Measurements from ENCODE around the gene GNAI1. TPM values are rescaled to one million over a fixed set of nuclear protein-coding genes. Genes with fewer than 3 reads are reported as not detected.

Gene GNAI1
- total RNA-seq, 4 donors from 2014 or later, result 29.4 to 78.5 (median 35.5) TPM

DNA sequence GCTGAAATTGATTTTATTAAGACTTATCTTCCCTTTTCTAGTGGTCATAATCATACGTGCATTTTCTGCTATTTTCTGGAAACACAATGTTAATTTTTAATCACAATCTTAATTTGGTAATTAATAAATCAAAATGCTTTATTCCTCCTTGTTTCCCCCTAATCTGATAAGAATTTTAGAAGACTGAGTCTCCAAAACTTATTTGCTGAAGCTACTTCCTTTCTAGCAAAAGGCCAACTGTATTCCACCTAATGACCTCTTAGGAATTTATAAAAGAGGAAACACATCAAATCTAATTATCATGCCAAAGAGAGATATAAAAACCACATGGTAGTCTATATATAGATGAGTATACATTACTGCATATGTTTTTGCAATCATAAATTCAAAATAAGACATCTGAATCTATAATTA, 140.6 kb downstream of the GNAI1 start:
- TF ChIP-seq, protein P1, sequence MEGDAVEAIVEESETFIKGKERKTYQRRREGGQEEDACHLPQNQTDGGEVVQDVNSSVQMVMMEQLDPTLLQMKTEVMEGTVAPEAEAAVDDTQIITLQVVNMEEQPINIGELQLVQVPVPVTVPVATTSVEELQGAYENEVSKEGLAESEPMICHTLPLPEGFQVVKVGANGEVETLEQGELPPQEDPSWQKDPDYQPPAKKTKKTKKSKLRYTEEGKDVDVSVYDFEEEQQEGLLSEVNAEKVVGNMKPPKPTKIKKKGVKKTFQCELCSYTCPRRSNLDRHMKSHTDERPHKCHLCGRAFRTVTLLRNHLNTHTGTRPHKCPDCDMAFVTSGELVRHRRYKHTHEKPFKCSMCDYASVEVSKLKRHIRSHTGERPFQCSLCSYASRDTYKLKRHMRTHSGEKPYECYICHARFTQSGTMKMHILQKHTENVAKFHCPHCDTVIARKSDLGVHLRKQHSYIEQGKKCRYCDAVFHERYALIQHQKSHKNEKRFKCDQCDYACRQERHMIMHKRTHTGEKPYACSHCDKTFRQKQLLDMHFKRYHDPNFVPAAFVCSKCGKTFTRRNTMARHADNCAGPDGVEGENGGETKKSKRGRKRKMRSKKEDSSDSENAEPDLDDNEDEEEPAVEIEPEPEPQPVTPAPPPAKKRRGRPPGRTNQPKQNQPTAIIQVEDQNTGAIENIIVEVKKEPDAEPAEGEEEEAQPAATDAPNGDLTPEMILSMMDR (IDR thresholded peaks at IDR 0.05), result no peak
- WGBS, 2 donors, result 47 to 61% methylated on average over 1 of the region's 1 CpG

More for the DNA sequence above, 140.6 kb downstream of the GNAI1 start:
- Histone ChIP-seq H3K9me3 (no peaks in the 10 kb centered on the region), H3K27ac (no peak overlapping the region), H3K36me3 (no peaks in the 10 kb centered on the region), H3K4me1 (peaks cover 0 to 27% (median 4%) of the 10 kb centered on the region in 4 donors), H3K27me3 (no peaks in the 10 kb centered on the region), H3K4me3 (no peak overlapping the region)
- no peak for DNase-seq (ENCODE audit: low spot score in 2 of 2)

Small RNA genes within 50 kb of the gene (small RNA-seq; reads per million reads assigned to genes)
- not detected for gene RN7SL869P

Data from tibial nerve (tissue), 4 donors.